Endothelial cell of umbilical vein (primary cell): ENCODE measurements around the gene FMN1. TPM values are rescaled to one million over a fixed set of nuclear protein-coding genes. Genes with fewer than 3 reads are reported as not detected.

Experiments
- BruUV-seq: library from RNA; stranded (reverse); fragments of 400-500 nt; replicated peaks from 2 replicates; lab custom pipeline; 2021; lab: Mats Ljungman, UMichigan
- CTCF ChIA-PET: fragments of 300-600, 350-600 bp; sonication (Branson Sonifier 250); formaldehyde crosslinking; loops from one replicate; lab custom pipeline; 2021; ENCODE audit warnings: antibody characterized with exemption, inconsistent platforms; lab: Charles Lee
- POLR2A ChIA-PET: fragments of 300-600, 350-600 bp; sonication (Branson Sonifier 250); formaldehyde crosslinking; loops from one replicate; lab custom pipeline; 2021; ENCODE audit warnings: antibody characterized with exemption, inconsistent platforms; lab: Charles Lee
- DNase-seq: peaks from one replicate; pipeline ENCODE4 v3.0.0-alpha.2; 2011; ENCODE audit warnings: low read depth, low spot score
- FAIRE-seq: peaks from 2 replicates; lab custom pipeline; 2011; peaks lifted over from hg19 to GRCh38; lab: Jason Lieb, UNC
- H2AFZ ChIP-seq: 2 replicates; pipeline ENCODE4 v1.6.0; 2012; ENCODE audit warnings: low read depth, low read length, control low read depth, inconsistent platforms
- H3K27ac ChIP-seq: 2 replicates; pipeline ENCODE4 v1.5.1; 2011; ENCODE audit warnings: low read depth, mild to moderate bottlenecking, control low read depth, low read length, moderate library complexity; ENCODE audit not compliant: insufficient read depth
- H3K27me3 ChIP-seq, 2 experiments: 2 replicates each; pipeline versions ENCODE4 v1.6.0 to v1.6.1; 2011; ENCODE audit warnings: low read length in 2 of 2, mixed read lengths in 1 of 2; ENCODE audit not compliant: control insufficient read depth in 2 of 2, insufficient read depth in 2 of 2
- H3K36me3 ChIP-seq, 2 experiments: 2 replicates in 1 of 2; 3 replicates in 1 of 2; pipeline ENCODE4 v1.5.1; 2011; ENCODE audit warnings: low read length in 2 of 2, mild to moderate bottlenecking in 1 of 2, moderate library complexity in 1 of 2; ENCODE audit not compliant: control insufficient read depth in 2 of 2, insufficient read depth in 2 of 2; ENCODE audit errors: extremely low read depth in 1 of 2
- H3K4me1 ChIP-seq: 3 replicates; pipeline ENCODE4 v1.5.1; 2011; ENCODE audit warnings: mild to moderate bottlenecking, low read length; ENCODE audit not compliant: control insufficient read depth, insufficient read depth; ENCODE audit errors: extremely low read depth
- H3K4me2 ChIP-seq: 2 replicates; pipeline ENCODE4 v1.6.1; 2011; ENCODE audit warnings: low read length, control low read depth, mixed read lengths; ENCODE audit not compliant: insufficient read depth
- H3K4me3 ChIP-seq, 3 experiments: fragments of 200-600 bp in 1 of 3; sonication (generic), shearing (Covaris generic) in 1 of 3; replicated peaks in 1 of 3; 2 replicates each; pipeline ENCODE4 v1.5.1; 2011 to 2016; ENCODE audit warnings: control low read depth in 3 of 3, low read length in 3 of 3, mild to moderate bottlenecking in 2 of 3, inconsistent platforms in 1 of 3, low read depth in 1 of 3, moderate library complexity in 1 of 3; ENCODE audit not compliant: insufficient read depth in 1 of 3
- H3K79me2 ChIP-seq: 2 replicates; pipeline ENCODE4 v1.6.0; 2012; ENCODE audit warnings: low read length, inconsistent platforms; ENCODE audit not compliant: control insufficient read depth, insufficient read depth
- H3K9ac ChIP-seq: replicated peaks from 2 replicates; pipeline ENCODE3; 2011; ENCODE audit warnings: low read length, control low read depth; ENCODE audit not compliant: insufficient read depth; ENCODE audit errors: extremely low read depth
- H3K9me1 ChIP-seq: replicated peaks from 3 replicates; pipeline ENCODE4 v1.6.0; 2011; ENCODE audit warnings: mild to moderate bottlenecking, low read length; ENCODE audit not compliant: control insufficient read depth, insufficient read depth; ENCODE audit errors: extremely low read depth
- H3K9me3 ChIP-seq: replicated peaks from 2 replicates; pipeline ENCODE4 v1.5.1; 2012; ENCODE audit warnings: low read length, inconsistent platforms; ENCODE audit not compliant: control insufficient read depth, insufficient read depth
- H4K20me1 ChIP-seq: replicated peaks from 2 replicates; pipeline ENCODE3; 2011; ENCODE audit warnings: mild to moderate bottlenecking, low read length; ENCODE audit not compliant: control insufficient read depth, insufficient read depth; ENCODE audit errors: extremely low read depth
- CTCF ChIP-seq, 2 donors: IDR thresholded peaks; 1 replicate in 1 of 2; 2 replicates in 1 of 2; pipeline ENCODE4 v1.5.1; 2011; ENCODE audit warnings: low read length in 2 of 2, mild to moderate bottlenecking in 2 of 2, moderate library complexity in 2 of 2, control low read depth in 1 of 2, inconsistent platforms in 1 of 2, low read depth in 1 of 2; ENCODE audit not compliant: insufficient read depth in 1 of 2; ENCODE audit errors: extremely low read depth in 1 of 2
- EZH2 ChIP-seq: IDR thresholded peaks from 2 replicates; pipeline ENCODE4 v1.6.1; 2012; ENCODE audit warnings: borderline replicate concordance, low read depth, mild to moderate bottlenecking, moderate library complexity, low read length, inconsistent platforms; ENCODE audit not compliant: severe bottlenecking
- FOS ChIP-seq: IDR thresholded peaks from 2 replicates; pipeline ENCODE4 v1.6.1; 2011; ENCODE audit warnings: mild to moderate bottlenecking, low read length, moderate library complexity, borderline replicate concordance; ENCODE audit not compliant: insufficient read depth
- GATA2 ChIP-seq: IDR thresholded peaks from 2 replicates; pipeline ENCODE4 v1.7.0; 2011; ENCODE audit warnings: low read depth, mild to moderate bottlenecking, moderate library complexity, mixed read lengths, low read length; ENCODE audit not compliant: insufficient read length, insufficient read depth
- JUN ChIP-seq: IDR thresholded peaks from 2 replicates; pipeline ENCODE4 v1.6.1; 2011; ENCODE audit warnings: borderline replicate concordance, low read depth; ENCODE audit not compliant: insufficient read length, insufficient read depth
- MAX ChIP-seq: IDR thresholded peaks from 2 replicates; pipeline ENCODE4 v1.6.1; 2011; ENCODE audit not compliant: insufficient read depth, insufficient read length
- MYC ChIP-seq: IDR thresholded peaks from one replicate; pipeline ENCODE4 v1.6.1; 2011; ENCODE audit warnings: mild to moderate bottlenecking, low read depth, low read length
- POLR2A ChIP-seq: IDR thresholded peaks from 2 replicates; pipeline ENCODE4 v1.6.1; 2012; ENCODE audit warnings: low read depth, mild to moderate bottlenecking, control low read depth, low read length
- POLR2AphosphoS5 ChIP-seq: IDR thresholded peaks from 2 replicates; pipeline ENCODE4 v1.6.1; 2012; ENCODE audit warnings: low read depth, mild to moderate bottlenecking, control low read depth, low read length, moderate library complexity; ENCODE audit not compliant: insufficient read depth
- dilution Hi-C: fragments of 300-500 bp; cut with MboI; formaldehyde crosslinking; loops from one replicate; pipeline ENCODE4 v1.15.0; 2019; ENCODE audit warnings: low sequenced_read_pairs; ENCODE audit not compliant: extremely low pct_ligation_motif_present
- intact Hi-C: fragments of 100-400 bp; cut with micrococcal nuclease; formaldehyde crosslinking; loops from one replicate; pipeline ENCODE4 v1.10.0; 2022
- polyA plus RNA-seq, 4 experiments: library from polyadenylated mRNA; depleted of rRNA in 3 of 4; stranded (reverse) in 3 of 4; unstranded in 1 of 4; fragments of >200 nt; gene quantifications; 2 replicates each; pipeline versions ENCODE4 v1.2.1 to v1.2.3, GENCODE V29; 2011 to 2012; ENCODE audit warnings: missing spikeins in 1 of 4
- total RNA-seq: library from RNA; stranded (reverse); gene quantifications from 2 replicates; pipeline ENCODE4 v1.2.3, GENCODE V29; 2021

FMN1 gene
- total and polyA plus RNA-seq, 2 donors (not counting 3 experiments of a cell fraction or from before 2014, with no cell fraction given) = 0.01 to 0.29 TPM

- CTCF ChIA-PET = interaction anchor here (0.5 to 1.6 kb wide), 3 partner anchors 93 to 345 kb away, joined by 3 to 6 read pairs (median 3); no protein-coding TSS in a partner anchor
- dilution Hi-C loops (no loop called here), intact Hi-C loops (no loop called here)
- Histone ChIP-seq H3K9me1 (no peaks in the 10 kb centered on the region), H3K4me2 (no peak overlapping the region), H3K9me3 (no peaks in the 10 kb centered on the region), H3K9ac (no peak overlapping the region), H4K20me1 (no peaks in the 10 kb centered on the region), H2AFZ (peak overlapping the region; percentile 60), H3K27me3 (no peaks in the 10 kb centered on the region), H3K36me3 (no peaks in the 10 kb centered on the region), H3K79me2 (no peaks in the 10 kb centered on the region), H3K27ac (no peak overlapping the region), H3K4me3 (no peak overlapping the region), H3K4me1 (no peaks in the 10 kb centered on the region)
- FAIRE-seq (peak; percentile 46), DNase-seq (peak; percentile 28)
- no TSS peak for BruUV-seq
- POLR2A ChIA-PET = no interaction called here
- TF ChIP-seq CTCF (IDR thresholded peaks at IDR 0.05; ENCODE audit: extremely low read depth in 1 of 2, insufficient read depth in 1 of 2, low read depth in 1 of 2, low read length in 2 of 2) (peak in 1 of 2 donors; percentile 14), JUN (no peak)
These were observed 187.1 kb downstream of the FMN1 start for GRCh38 chr15:33007303-33007855.

- BruUV-seq = no TSS peak
- Histone ChIP-seq H3K27me3 (no peaks in the 10 kb centered on the region), H3K9ac (no peak overlapping the region), H3K9me1 (no peaks in the 10 kb centered on the region), H3K9me3 (no peaks in the 10 kb centered on the region), H4K20me1 (no peaks in the 10 kb centered on the region), H3K4me2 (no peak overlapping the region), H3K36me3 (no peaks in the 10 kb centered on the region), H3K4me1 (no peaks in the 10 kb centered on the region), H2AFZ (no peak overlapping the region), H3K27ac (no peak overlapping the region), H3K4me3 (no peak overlapping the region), H3K79me2 (no peaks in the 10 kb centered on the region)
- FAIRE-seq = no peak
- TF ChIP-seq EZH2 (no peak), CTCF (IDR thresholded peaks at IDR 0.05; ENCODE audit: extremely low read depth in 1 of 2, insufficient read depth in 1 of 2, low read depth in 1 of 2, low read length in 2 of 2) (no peak), POLR2A (no peak), GATA2 (no peak), FOS (no peak), JUN (no peak), MYC (no peak), POLR2AphosphoS5 (no peak), MAX (no peak)
- intact Hi-C loops (no loop called here), dilution Hi-C loops (no loop called here)
- ChIA-PET CTCF (no interaction called here), POLR2A (no interaction called here)
- DNase-seq = no peak
These were observed 188.9 kb downstream of the FMN1 start for GRCh38 chr15:33005582-33005981.
